ENCODE data around the gene CTDSP2.

The CTDSP2 gene

GRCh38 chr12:57816001-57816854 is 30.3 kb downstream of the CTDSP2 start:
- DNase-seq (ENCODE audit: low read depth in 2 of 2): no peak

DNA sequence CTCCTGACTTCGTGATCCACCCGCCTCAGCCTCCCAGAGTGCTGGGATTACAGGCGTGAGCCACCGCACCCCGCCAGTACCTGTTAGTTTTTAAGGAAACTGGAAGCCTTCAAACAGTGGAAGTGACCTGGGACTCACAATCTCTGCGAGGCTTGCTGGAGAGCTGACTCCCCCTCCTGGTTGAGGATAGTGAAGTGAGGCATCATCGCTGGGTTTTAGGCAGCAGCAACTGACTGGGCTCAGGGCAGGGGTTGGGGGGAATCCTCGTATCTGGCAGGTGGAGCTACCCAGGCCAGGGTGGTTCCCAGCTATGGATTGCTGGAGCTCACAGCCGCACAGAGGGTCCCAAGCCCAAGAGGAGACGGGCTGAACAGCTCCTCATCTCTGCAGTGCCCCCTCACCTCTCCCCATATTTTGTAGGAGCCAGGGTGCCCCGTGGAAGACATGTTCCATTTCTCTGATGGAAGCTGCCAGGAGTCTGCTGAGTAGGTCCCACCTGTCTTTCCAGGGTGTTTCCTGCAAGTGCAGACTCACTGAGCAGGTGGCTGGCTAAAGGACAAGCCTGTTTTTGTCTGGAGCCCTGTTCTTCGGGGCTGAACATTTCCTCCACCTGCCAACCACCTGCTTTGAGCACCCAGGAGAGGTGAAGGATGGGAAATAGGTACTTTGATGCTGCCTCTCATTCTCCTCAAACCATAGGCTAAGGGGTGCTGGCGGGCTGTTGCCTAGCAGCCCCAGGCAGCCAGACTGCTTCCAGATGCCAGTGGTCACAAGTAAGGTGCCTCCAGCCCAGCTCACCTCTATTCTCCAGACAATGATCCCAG is 31.1 kb downstream of the CTDSP2 start:
- DNase-seq (ENCODE audit: low read depth in 2 of 2): no peak

GRCh38 chr12:57813971-57814772 is 32.4 kb downstream of the CTDSP2 start:
- no peak for DNase-seq (ENCODE audit: low read depth in 2 of 2)

GRCh38 chr12:57813111-57813970 is 33.2 kb downstream of the CTDSP2 start:
- DNase-seq (ENCODE audit: low read depth in 2 of 2): no peak

DNA sequence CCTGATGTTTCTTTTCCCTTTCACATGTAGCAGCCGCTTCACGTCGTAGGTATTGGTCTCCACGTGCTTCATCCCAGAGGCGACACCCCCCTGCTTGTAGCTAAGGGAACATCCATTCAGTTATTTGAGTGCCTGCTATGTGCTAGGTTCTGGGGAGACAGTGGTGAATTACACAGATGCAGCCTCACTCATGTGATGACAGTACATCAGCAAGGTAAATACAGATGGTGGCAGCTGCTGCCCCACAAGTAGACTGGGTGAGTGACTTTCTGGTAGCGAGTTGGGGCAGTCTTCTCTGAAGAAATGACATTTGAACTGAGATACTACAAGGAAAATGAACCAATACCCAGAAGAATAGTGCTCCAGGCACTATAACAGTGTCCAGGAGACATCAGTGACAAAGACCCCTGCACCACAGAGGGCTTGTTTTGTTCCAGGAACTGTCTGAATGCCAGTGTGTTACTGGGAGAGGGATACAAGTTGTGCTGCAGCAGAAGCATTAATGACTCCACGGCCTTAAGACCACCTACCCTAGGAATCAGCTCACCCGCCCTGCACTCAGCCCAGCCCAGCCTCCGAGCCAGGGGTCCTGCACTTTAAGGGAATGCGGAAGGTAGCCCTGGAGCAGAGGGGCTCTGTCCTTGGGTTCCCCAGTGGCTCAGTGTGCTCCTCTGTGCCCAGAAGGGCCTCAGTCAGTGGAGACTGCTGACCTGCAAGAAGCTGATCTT is 35.3 kb downstream of the CTDSP2 start:
- no peak for DNase-seq (ENCODE audit: low read depth in 2 of 2)

- DNase-seq (ENCODE audit: low read depth in 2 of 2): no peak
These were observed 36.1 kb downstream of the CTDSP2 start for GRCh38 chr12:57810450-57810849.

GRCh38 chr12:57809425-57809824 is 37.1 kb downstream of the CTDSP2 start:
- DNase-seq (ENCODE audit: low read depth in 2 of 2): no peak

- DNase-seq (ENCODE audit: low read depth in 2 of 2): no peak
These were observed 38.2 kb downstream of the CTDSP2 start for GRCh38 chr12:57808351-57808750.

DNA sequence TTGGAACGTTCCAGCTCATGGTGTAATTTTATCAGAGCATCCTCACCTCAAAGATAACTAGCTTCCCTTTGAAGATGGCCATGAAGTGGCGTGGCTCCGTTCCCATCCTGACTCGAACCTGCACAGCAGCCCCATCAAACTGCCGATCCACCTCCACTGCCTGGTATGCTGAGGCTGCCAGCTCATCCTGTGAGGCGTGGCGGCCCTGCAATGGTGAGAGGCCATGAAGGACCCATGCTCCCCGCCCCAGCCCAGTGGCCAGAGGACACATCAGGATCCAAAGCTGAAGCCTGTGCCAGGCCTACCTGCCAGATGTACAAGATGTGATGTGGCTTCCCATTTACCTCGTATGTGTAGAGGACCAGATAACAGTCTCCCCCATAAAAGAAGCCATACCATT is 39.2 kb downstream of the CTDSP2 start:
- no peak for DNase-seq (ENCODE audit: low read depth in 2 of 2)

GRCh38 chr12:57806677-57807076 is 39.9 kb downstream of the CTDSP2 start:
- no peak for DNase-seq (ENCODE audit: low read depth in 2 of 2)

DNA sequence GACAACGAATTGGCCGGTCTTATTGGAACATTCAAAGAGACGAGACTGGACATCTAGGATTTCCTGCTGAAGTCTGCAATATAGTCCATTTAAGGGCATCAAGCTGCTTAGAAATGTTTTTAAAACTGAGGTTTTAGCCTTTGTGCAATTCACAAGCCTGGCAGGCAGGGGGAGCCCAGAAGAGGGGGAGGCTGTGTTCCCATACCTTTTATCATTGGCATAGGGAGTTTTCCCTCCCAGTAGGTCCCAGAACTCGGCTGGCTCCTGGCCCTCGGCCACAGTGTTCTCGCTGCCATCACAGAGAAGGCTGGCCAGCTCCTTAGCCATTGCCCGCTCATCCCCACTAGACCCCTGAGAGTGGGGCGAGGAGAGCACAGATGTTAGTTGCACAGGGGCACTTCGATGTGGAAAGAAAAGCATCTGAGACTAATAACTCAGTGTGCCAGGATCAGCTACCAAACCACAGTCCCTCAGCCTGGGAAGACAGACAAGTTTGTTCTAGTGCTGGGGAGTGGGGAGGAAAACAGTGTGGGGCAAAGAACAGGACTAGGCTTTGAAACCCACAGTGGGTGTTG is 43.1 kb downstream of the CTDSP2 start:
- DNase-seq (ENCODE audit: low read depth in 2 of 2): no peak

- no peak for DNase-seq (ENCODE audit: low read depth in 2 of 2)
These were observed 43.9 kb downstream of the CTDSP2 start for GRCh38 chr12:57802607-57803006.

GRCh38 chr12:57800965-57801364 is 45.6 kb downstream of the CTDSP2 start:
- no peak for DNase-seq (ENCODE audit: low read depth in 2 of 2)

GRCh38 chr12:57797933-57798332 is 48.6 kb downstream of the CTDSP2 start:
- no peak for DNase-seq (ENCODE audit: low read depth in 2 of 2)

GRCh38 chr12:57796996-57797395 is 49.5 kb downstream of the CTDSP2 start:
- DNase-seq (ENCODE audit: low read depth in 2 of 2): no peak

GRCh38 chr12:57795354-57795753 is 51.2 kb downstream of the CTDSP2 start:
- DNase-seq (ENCODE audit: low read depth in 2 of 2): no peak

GRCh38 chr12:57793920-57794319 is 52.6 kb downstream of the CTDSP2 start:
- no peak for DNase-seq (ENCODE audit: low read depth in 2 of 2)

GRCh38 chr12:57783861-57784260 is 62.7 kb downstream of the CTDSP2 start:
- no peak for DNase-seq (ENCODE audit: low read depth in 2 of 2)

DNA sequence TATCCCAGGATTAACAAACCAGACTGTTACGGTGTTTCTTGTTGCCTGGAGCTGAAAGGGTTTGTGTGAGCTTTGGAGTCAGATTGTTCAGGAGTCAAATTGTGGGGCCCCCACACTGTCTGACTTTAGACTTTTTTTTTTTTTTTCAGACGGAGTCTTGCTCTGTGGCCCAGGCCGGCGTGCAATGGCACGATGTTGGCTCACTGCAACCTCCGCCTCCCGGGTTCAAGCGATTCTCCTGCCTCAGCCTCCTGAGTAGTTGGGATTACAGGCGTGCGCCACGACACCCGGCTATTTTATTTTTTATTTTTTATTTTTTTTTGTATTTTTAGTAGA is 63.1 kb downstream of the CTDSP2 start:
- DNase-seq (ENCODE audit: low read depth in 2 of 2): no peak
